Activated naive CD8-positive, alpha-beta T cell treated with anti-CD3 and anti-CD28 coated beads, Interleukin-2, amount 10 ng/mL, durations not matched to agents 7 days and 5 days (primary cell): ENCODE data around the gene TUBB2B. TPM values are rescaled to one million over a fixed set of nuclear protein-coding genes. Genes with fewer than 3 reads are reported as not detected.

Experiments used
- ATAC-seq: fragments of 150-1000 bp; cut with Tn5 transposase; one replicate; pipeline ENCODE4 v1.10.0; 2021; ENCODE audit warnings: low read depth, moderate library complexity
- POLR2A ChIA-PET: fragments of 350-600 bp; sonication (Branson Sonifier 250); formaldehyde crosslinking; loops from one replicate; lab custom pipeline; 2021; ENCODE audit warnings: antibody characterized with exemption; lab: Charles Lee
- DNase-seq: peaks from one replicate; pipeline ENCODE4 v3.0.0; 2021
- H3K27ac Mint-ChIP-seq: one replicate; pipeline ENCODE4 v1.8.0; 2022; ENCODE audit warnings: mild to moderate bottlenecking, mixed read lengths
- H3K27me3 Mint-ChIP-seq: one replicate; pipeline ENCODE4 v1.8.0; 2022; ENCODE audit warnings: mild to moderate bottlenecking, moderate library complexity, mixed read lengths
- H3K36me3 Mint-ChIP-seq: one replicate; pipeline ENCODE4 v1.8.0; 2021; ENCODE audit warnings: mild to moderate bottlenecking, mixed read lengths
- H3K4me1 Mint-ChIP-seq: one replicate; pipeline ENCODE4 v1.8.0; 2021; ENCODE audit warnings: mixed read lengths
- H3K4me3 Mint-ChIP-seq: one replicate; pipeline ENCODE4 v1.8.0; 2022; ENCODE audit warnings: mild to moderate bottlenecking, moderate library complexity, mixed read lengths
- H3K9me3 Mint-ChIP-seq: one replicate; pipeline ENCODE4 v1.8.0; 2021; ENCODE audit warnings: mixed read lengths
- total RNA-seq, 2 experiments: library from RNA; stranded (reverse); gene quantifications; one replicate each; pipeline ENCODE4 v1.2.3, GENCODE V29; 2021

The TUBB2B gene
- total RNA-seq, 2 experiments from 2014 or later: not detected

DNA sequence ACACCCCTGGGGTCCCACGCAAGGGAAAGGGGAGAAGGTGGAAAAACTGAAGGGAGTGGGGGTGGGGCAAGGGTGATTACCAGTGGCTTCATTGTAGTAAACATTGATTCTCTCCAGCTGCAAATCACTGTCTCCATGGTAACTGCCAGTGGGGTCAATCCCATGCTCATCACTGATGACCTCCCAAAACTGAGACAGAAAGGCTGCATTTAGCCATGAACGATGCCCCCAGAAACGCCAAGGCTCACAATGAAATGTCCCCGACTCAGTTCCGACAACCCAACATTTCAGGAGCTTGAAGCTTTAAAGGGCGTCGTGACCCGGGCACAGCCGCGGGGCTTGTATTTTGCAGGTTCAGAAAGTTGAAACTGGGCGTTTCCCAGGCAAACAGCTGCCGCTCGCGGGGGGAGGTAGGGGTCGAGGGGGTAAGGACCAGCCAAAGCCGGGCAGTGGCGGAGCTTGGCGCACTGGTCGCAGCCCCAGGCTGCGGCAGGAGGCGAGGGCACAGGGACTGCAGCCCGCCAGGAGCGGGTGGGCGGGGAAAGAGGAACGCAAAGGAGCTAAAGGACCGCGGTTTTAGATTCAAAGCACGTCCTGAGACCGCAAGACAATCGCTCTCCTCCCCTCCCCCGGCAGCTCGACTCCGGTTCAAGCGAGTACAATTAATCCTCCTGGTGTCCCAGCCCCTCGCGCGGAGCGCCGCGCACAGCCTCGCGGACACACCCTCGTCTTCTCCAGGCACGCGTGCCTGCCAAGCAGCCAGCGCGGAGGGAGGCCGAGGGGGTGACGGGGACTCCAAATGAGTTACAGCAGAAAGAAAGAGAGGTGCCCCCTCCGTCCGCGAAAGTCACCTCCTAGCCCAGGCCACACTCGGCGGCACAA, 731 bp downstream of the TUBB2B start:
- H3K27me3 Mint-ChIP-seq: peaks cover 68% of the 10 kb centered on the region
- POLR2A ChIA-PET: no interaction called here
- peaks cover 3% of the 10 kb centered on the region for H3K36me3 Mint-ChIP-seq
- H3K4me1 Mint-ChIP-seq: peaks cover 27% of the 10 kb centered on the region
- peak overlapping the region; percentile 73 for H3K4me3 Mint-ChIP-seq
- ATAC-seq (no peak), DNase-seq (peak; percentile 48)
- peaks cover 4% of the 10 kb centered on the region for H3K9me3 Mint-ChIP-seq
- H3K27ac Mint-ChIP-seq: no peak overlapping the region

DNA sequence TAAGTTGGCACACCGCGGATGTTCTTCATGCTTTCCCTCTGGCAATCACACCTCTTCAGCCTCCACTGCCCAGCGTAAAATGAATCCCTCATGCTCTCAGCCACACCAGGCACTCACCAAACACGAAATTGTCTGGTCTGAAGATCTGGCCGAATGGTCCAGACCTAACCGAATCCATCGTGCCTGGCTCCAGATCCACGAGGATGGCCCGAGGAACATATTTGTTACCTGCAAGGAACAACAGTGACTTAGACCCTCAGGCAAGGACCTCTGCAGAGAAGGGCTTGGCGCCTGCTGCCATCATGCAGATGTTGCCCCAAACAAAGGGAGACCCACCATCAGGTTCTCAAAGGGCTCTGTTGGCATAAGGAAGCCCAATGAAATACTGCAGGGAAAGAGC, 1.4 kb downstream of the TUBB2B start:
- no peak for ATAC-seq
- POLR2A ChIA-PET: no interaction called here
- peaks cover 4% of the 10 kb centered on the region for H3K9me3 Mint-ChIP-seq
- no peak overlapping the region for H3K27ac Mint-ChIP-seq
- no peak overlapping the region for H3K4me3 Mint-ChIP-seq
- H3K36me3 Mint-ChIP-seq: peaks cover 3% of the 10 kb centered on the region
- H3K4me1 Mint-ChIP-seq: peaks cover 23% of the 10 kb centered on the region
- DNase-seq: no peak
- H3K27me3 Mint-ChIP-seq: peaks cover 62% of the 10 kb centered on the region

DNA sequence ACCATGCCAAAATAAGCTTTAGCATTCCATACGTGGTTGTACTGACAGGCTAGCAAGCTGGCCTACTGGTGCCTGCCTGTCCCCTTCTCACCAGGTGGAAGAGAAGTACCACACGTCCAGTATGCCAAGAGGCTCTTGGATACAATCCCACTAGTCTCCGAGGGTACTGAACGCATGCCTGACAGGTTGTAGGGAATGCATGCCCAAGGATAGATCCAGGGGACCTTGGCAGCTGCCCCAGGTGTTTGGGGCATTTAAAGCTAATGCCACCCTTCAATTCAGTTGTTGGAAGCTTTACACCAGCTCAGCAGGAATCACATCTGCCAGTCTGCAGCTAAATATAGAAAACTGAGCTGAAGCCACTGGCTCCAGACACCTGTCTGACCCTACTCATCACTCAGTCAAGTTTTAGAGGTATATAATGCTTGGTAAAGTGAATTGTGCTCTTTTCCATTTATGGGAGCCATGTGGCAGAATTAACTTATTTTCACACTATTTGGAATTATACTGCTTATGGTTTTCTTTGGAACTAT, 4.9 kb downstream of the TUBB2B start:
- POLR2A ChIA-PET: no interaction called here
- DNase-seq: no peak
- H3K27ac Mint-ChIP-seq: no peak overlapping the region
- H3K36me3 Mint-ChIP-seq: peaks cover 3% of the 10 kb centered on the region
- ATAC-seq: no peak
- peaks cover 4% of the 10 kb centered on the region for H3K9me3 Mint-ChIP-seq
- H3K27me3 Mint-ChIP-seq: peaks cover 53% of the 10 kb centered on the region
- no peak overlapping the region for H3K4me3 Mint-ChIP-seq
- peaks cover 2% of the 10 kb centered on the region for H3K4me1 Mint-ChIP-seq

- Mint-ChIP-seq H3K27me3 (peaks cover 50% of the 10 kb centered on the region), H3K27ac (peak overlapping the region; percentile 55), H3K4me3 (no peak overlapping the region), H3K9me3 (peaks cover 4% of the 10 kb centered on the region), H3K36me3 (peaks cover 3% of the 10 kb centered on the region), H3K4me1 (no peaks in the 10 kb centered on the region)
- ATAC-seq (no peak), DNase-seq (no peak)
- POLR2A ChIA-PET: no interaction called here
Observed at GRCh38 chr6:3221578-3221977, 5.9 kb downstream of the TUBB2B start.

DNA sequence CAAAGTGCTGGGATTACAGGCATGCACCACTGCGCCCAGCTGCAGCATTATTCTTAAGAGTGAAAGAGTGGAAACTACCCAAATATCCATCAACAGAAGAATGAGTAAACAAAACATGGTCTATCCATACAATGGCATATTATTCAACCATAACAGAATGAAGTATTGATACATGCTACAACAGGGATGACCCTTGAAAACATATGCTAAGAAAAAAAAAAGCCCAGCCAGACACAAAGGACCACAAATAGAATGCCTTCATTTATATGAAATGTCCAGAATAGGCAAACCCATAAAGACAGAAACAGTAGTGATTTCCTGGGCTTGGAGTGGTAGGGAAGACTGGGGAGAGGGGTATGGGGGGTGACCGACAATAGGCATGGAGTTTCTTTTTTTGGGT, 7.1 kb downstream of the TUBB2B start:
- no peak overlapping the region for H3K27ac Mint-ChIP-seq
- H3K4me3 Mint-ChIP-seq: no peak overlapping the region
- ATAC-seq: no peak
- peaks cover 4% of the 10 kb centered on the region for H3K9me3 Mint-ChIP-seq
- no peaks in the 10 kb centered on the region for H3K4me1 Mint-ChIP-seq
- H3K36me3 Mint-ChIP-seq: peaks cover 3% of the 10 kb centered on the region
- no peak for DNase-seq
- peaks cover 43% of the 10 kb centered on the region for H3K27me3 Mint-ChIP-seq
- POLR2A ChIA-PET: no interaction called here

DNA sequence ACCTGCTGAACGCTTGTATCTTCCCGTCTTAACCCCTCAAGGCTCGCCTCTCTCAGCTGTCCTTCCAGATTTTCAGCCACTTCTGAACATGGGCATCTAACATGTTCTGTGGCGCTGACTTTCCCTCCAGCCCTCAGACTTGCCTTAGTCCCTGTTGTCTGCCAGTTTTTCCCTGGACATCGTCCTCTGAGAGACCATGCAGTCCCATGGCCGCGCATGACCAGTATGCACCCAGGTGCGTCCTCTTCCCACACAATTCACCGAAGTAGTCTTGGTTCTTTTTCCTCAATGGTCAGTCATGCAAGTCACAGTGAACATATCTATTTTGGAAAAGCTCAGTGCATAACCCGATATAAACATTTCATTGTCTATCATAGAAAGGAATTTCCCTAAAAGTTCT, 9.2 kb downstream of the TUBB2B start:
- Mint-ChIP-seq H3K27me3 (peaks cover 33% of the 10 kb centered on the region), H3K4me3 (no peak overlapping the region), H3K36me3 (peaks cover 3% of the 10 kb centered on the region), H3K27ac (no peak overlapping the region), H3K9me3 (peaks cover 4% of the 10 kb centered on the region), H3K4me1 (no peaks in the 10 kb centered on the region)
- DNase-seq (no peak), ATAC-seq (no peak)
- POLR2A ChIA-PET: no interaction called here

DNA sequence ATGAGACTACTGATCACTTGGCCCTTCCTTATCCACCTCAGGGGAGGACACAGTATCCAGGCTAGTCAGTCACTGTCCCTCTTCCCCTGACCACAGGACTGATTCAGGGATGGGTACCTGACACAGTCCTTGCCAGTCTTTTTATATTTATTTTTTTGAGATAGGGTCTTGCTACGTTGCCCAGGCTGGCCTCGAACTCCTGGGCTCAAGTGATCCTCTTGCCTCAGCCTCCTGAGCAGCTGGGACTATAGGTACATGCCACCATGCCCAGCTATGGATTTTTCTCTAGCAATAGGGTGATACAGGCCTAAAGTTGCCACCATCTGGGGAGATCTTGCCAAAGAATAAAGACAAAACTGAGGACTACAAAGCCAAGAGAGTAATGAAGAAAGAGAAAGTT, 10.2 kb downstream of the TUBB2B start:
- H3K27ac Mint-ChIP-seq: no peak overlapping the region
- no peaks in the 10 kb centered on the region for H3K4me1 Mint-ChIP-seq
- DNase-seq (no peak), ATAC-seq (no peak)
- no peak overlapping the region for H3K4me3 Mint-ChIP-seq
- H3K36me3 Mint-ChIP-seq: peaks cover 3% of the 10 kb centered on the region
- peaks cover 37% of the 10 kb centered on the region for H3K27me3 Mint-ChIP-seq
- peaks cover 4% of the 10 kb centered on the region for H3K9me3 Mint-ChIP-seq
- POLR2A ChIA-PET: no interaction called here

- Mint-ChIP-seq H3K4me1 (no peaks in the 10 kb centered on the region), H3K27ac (no peak overlapping the region), H3K36me3 (no peaks in the 10 kb centered on the region), H3K4me3 (no peak overlapping the region), H3K9me3 (no peaks in the 10 kb centered on the region), H3K27me3 (peaks cover 33% of the 10 kb centered on the region)
- ATAC-seq (no peak), DNase-seq (no peak)
- POLR2A ChIA-PET: no interaction called here
Observed at GRCh38 chr6:3214898-3215297, 12.6 kb downstream of the TUBB2B start.

- H3K9me3 Mint-ChIP-seq: no peaks in the 10 kb centered on the region
- DNase-seq: no peak
- no peaks in the 10 kb centered on the region for H3K36me3 Mint-ChIP-seq
- no peak overlapping the region for H3K27ac Mint-ChIP-seq
- peaks cover 6% of the 10 kb centered on the region for H3K4me1 Mint-ChIP-seq
- no peak overlapping the region for H3K4me3 Mint-ChIP-seq
- POLR2A ChIA-PET: no interaction called here
- peaks cover 29% of the 10 kb centered on the region for H3K27me3 Mint-ChIP-seq
- ATAC-seq: no peak
Observed at GRCh38 chr6:3213334-3213695, 14.1 kb downstream of the TUBB2B start.

DNA sequence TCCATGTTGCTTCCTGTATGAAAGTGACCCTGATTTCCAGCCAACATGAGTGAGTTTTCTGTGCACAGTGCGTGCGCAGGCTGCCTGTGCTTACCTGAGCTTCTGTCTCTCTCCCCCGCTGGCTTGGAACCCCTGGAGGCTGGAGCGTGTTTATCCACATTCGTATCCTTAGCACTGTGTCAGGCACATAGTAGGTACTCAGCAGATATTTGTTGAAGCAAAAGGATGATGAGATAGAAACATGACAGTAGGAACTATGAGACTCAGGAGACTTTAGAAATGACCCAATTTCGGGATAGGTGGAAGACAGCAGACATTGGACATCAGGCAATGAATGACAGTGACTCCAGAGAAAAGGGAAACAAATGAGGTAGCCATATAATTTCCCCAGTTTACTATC, 15.2 kb downstream of the TUBB2B start:
- Mint-ChIP-seq H3K27me3 (peaks cover 22% of the 10 kb centered on the region), H3K9me3 (no peaks in the 10 kb centered on the region), H3K36me3 (no peaks in the 10 kb centered on the region), H3K4me1 (peaks cover 6% of the 10 kb centered on the region), H3K4me3 (no peak overlapping the region), H3K27ac (no peak overlapping the region)
- ATAC-seq (no peak), DNase-seq (no peak)
- POLR2A ChIA-PET: no interaction called here

DNA sequence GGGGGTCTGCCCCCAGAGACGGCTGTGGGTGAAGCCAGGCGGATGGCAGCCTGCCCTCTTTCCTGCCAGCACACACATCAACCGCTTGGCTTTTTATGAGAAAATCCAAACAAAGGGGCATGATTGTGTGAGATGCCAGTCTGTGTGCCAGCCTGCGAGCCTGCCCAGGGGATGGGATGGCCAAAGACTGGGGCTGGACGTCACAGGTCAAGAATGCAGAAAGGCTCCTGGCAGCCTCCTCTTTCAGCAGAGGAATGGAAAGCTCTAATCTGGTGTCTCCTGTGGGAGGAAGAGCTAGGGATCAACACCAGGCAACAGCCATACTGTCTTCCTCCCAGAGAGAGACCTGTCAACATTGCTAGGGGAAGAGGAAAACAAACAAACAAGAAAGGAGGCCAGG, 15.8 kb downstream of the TUBB2B start:
- peaks cover 6% of the 10 kb centered on the region for H3K4me1 Mint-ChIP-seq
- no peaks in the 10 kb centered on the region for H3K9me3 Mint-ChIP-seq
- ATAC-seq (no peak), DNase-seq (no peak)
- H3K27me3 Mint-ChIP-seq: peaks cover 21% of the 10 kb centered on the region
- no peak overlapping the region for H3K4me3 Mint-ChIP-seq
- POLR2A ChIA-PET: no interaction called here
- H3K36me3 Mint-ChIP-seq: no peaks in the 10 kb centered on the region
- H3K27ac Mint-ChIP-seq: no peak overlapping the region

- no peak for DNase-seq
- POLR2A ChIA-PET: no interaction called here
- no peak overlapping the region for H3K27ac Mint-ChIP-seq
Observed at GRCh38 chr6:3210024-3210610, 17.3 kb downstream of the TUBB2B start.

GRCh38 chr6:3209114-3210023, 18.1 kb downstream of the TUBB2B start:
- ATAC-seq (no peak), DNase-seq (no peak)
- POLR2A ChIA-PET: no interaction called here
- no peak overlapping the region for H3K27ac Mint-ChIP-seq
- peaks cover 1% of the 10 kb centered on the region for H3K9me3 Mint-ChIP-seq
- peaks cover 18% of the 10 kb centered on the region for H3K27me3 Mint-ChIP-seq
- peaks cover 6% of the 10 kb centered on the region for H3K4me1 Mint-ChIP-seq
- H3K4me3 Mint-ChIP-seq: no peak overlapping the region
- H3K36me3 Mint-ChIP-seq: no peaks in the 10 kb centered on the region

More at GRCh38 chr6:3210024-3210610, 17.3 kb downstream of the TUBB2B start:
- Mint-ChIP-seq H3K4me1 (peaks cover 6% of the 10 kb centered on the region), H3K27me3 (peaks cover 18% of the 10 kb centered on the region), H3K36me3 (no peaks in the 10 kb centered on the region), H3K9me3 (no peaks in the 10 kb centered on the region), H3K4me3 (no peak overlapping the region)
- no peak for ATAC-seq
